ENCODE measurements around the gene PACRG.

Gene PACRG

DNA sequence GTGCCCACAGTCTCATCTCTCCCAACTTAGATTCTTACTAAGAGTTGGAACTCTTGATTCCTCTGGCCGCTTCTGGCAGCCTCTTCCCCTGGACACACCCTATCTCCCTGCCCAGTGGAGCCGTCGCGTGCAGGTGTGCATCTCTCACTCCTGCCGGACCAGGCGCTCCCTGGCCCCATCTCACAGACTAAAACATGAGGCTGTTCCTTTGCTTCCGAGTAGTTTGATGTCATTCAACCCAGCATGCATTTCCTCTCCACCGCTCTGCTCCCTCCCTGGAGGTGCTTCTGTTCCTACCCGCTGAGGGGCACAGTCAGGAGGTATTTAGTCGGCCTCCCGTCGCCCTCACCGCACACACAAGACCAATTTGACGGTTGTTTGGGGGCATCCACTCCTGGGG is 458.8 kb downstream of the PACRG start:
- TF ChIP-seq EP300 (IDR thresholded peaks at IDR 0.05; ENCODE audit: borderline replicate concordance) (no peak), RAD21 (IDR thresholded peaks at IDR 0.05; ENCODE audit: low read depth) (no peak), TCF12 (IDR thresholded peaks at IDR 0.05; ENCODE audit: low read depth) (no peak), TAF1 (IDR thresholded peaks at IDR 0.05; ENCODE audit: low read depth) (no peak), CREB1 (IDR thresholded peaks at IDR 0.05; ENCODE audit: low read depth) (no peak), ZBTB7A (IDR thresholded peaks at IDR 0.05; ENCODE audit: low read depth) (no peak), NFIC (IDR thresholded peaks at IDR 0.05) (no peak), TEAD4 (IDR thresholded peaks at IDR 0.05) (no peak), EGR1 (IDR thresholded peaks at IDR 0.05) (no peak), YY1 (IDR thresholded peaks at IDR 0.05; ENCODE audit: low read depth) (no peak)
- TF ChIP-seq, protein P1, sequence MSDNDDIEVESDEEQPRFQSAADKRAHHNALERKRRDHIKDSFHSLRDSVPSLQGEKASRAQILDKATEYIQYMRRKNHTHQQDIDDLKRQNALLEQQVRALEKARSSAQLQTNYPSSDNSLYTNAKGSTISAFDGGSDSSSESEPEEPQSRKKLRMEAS (IDR thresholded peaks at IDR 0.05) = no peak
- TF ChIP-seq, protein P2, sequence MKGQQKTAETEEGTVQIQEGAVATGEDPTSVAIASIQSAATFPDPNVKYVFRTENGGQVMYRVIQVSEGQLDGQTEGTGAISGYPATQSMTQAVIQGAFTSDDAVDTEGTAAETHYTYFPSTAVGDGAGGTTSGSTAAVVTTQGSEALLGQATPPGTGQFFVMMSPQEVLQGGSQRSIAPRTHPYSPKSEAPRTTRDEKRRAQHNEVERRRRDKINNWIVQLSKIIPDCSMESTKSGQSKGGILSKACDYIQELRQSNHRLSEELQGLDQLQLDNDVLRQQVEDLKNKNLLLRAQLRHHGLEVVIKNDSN (IDR thresholded peaks at IDR 0.05) = no peak

DNA sequence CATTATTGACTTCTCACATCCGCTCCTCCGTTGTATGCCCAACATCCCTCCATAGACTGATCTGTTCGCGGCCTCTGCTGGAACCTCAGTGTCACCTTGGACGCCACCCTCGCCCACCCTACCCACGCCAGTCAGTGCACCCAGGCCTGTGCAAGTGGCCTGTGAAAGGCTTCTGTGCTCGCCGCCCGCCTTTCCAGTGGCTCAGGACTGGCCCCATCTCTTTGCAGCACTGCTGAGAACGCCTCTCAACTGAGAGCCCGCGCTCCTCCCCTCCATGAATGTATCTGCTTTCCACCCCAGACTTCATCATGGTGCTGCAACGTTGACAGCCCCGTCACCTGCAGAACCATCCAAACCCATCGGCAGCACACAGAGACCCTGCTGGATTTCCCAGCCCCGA is 459.4 kb downstream of the PACRG start:
- TF ChIP-seq CEBPB (IDR thresholded peaks at IDR 0.05) (no peak), FOXM1 (IDR thresholded peaks at IDR 0.05; ENCODE audit: borderline replicate concordance, low read depth) (no peak), TAF1 (IDR thresholded peaks at IDR 0.05; ENCODE audit: low read depth) (no peak), NFIC (IDR thresholded peaks at IDR 0.05) (no peak), EP300 (IDR thresholded peaks at IDR 0.05; ENCODE audit: borderline replicate concordance) (no peak), ZBTB7A (IDR thresholded peaks at IDR 0.05; ENCODE audit: low read depth) (no peak), RAD21 (IDR thresholded peaks at IDR 0.05; ENCODE audit: low read depth) (no peak), CREB1 (IDR thresholded peaks at IDR 0.05; ENCODE audit: low read depth) (no peak), EGR1 (IDR thresholded peaks at IDR 0.05) (no peak), YY1 (IDR thresholded peaks at IDR 0.05; ENCODE audit: low read depth) (no peak)
- TF ChIP-seq, protein P3, sequence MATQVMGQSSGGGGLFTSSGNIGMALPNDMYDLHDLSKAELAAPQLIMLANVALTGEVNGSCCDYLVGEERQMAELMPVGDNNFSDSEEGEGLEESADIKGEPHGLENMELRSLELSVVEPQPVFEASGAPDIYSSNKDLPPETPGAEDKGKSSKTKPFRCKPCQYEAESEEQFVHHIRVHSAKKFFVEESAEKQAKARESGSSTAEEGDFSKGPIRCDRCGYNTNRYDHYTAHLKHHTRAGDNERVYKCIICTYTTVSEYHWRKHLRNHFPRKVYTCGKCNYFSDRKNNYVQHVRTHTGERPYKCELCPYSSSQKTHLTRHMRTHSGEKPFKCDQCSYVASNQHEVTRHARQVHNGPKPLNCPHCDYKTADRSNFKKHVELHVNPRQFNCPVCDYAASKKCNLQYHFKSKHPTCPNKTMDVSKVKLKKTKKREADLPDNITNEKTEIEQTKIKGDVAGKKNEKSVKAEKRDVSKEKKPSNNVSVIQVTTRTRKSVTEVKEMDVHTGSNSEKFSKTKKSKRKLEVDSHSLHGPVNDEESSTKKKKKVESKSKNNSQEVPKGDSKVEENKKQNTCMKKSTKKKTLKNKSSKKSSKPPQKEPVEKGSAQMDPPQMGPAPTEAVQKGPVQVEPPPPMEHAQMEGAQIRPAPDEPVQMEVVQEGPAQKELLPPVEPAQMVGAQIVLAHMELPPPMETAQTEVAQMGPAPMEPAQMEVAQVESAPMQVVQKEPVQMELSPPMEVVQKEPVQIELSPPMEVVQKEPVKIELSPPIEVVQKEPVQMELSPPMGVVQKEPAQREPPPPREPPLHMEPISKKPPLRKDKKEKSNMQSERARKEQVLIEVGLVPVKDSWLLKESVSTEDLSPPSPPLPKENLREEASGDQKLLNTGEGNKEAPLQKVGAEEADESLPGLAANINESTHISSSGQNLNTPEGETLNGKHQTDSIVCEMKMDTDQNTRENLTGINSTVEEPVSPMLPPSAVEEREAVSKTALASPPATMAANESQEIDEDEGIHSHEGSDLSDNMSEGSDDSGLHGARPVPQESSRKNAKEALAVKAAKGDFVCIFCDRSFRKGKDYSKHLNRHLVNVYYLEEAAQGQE (IDR thresholded peaks at IDR 0.05; ENCODE audit: low read depth) = no peak
- TF ChIP-seq, protein P1 (IDR thresholded peaks at IDR 0.05) = no peak
- TF ChIP-seq, protein P2 (IDR thresholded peaks at IDR 0.05) = no peak

DNA sequence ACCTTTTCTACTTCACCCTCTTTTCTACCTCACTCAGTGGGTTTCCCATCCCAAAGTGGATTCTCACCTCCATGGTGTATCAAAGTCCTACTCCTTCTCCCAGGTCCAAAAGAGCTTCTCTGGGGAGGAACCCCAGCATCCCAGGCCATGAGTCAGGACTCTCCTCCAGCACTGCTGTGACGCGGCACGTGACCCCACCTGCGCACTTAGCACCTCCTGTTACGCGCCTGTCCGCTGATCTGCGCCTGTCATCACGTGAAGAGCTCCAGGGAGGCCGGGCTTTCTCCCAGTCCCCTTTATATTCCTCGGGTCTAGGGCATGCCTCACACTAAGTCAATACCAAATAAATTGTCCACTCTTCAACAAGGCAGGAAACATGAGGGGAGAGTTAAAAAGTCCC is 459.8 kb downstream of the PACRG start:
- TF ChIP-seq, protein P2 (IDR thresholded peaks at IDR 0.05) = no peak

DNA sequence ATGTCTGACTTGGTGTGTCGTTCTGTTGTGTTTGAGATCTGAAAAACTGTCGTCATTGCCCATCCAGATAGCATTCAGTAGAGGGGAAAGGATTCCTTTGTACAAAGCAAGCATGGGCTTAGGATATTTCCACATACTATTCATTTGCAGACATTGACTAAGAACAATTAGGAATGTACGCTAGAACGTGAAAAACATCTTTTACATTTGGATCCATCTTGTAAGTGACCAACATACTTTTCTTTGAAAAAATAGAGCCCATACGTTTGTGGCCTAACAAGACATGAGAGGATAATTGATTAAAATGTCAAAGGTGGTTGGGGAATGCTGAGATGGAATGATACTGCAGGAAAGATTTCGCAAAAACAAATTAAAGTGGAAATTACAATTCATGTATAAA is 461.0 kb downstream of the PACRG start:
- TF ChIP-seq, protein P3 (IDR thresholded peaks at IDR 0.05; ENCODE audit: low read depth) = no peak
- TF ChIP-seq RAD21 (IDR thresholded peaks at IDR 0.05; ENCODE audit: low read depth) (no peak), ZBTB7A (IDR thresholded peaks at IDR 0.05; ENCODE audit: low read depth) (no peak), CREB1 (IDR thresholded peaks at IDR 0.05; ENCODE audit: low read depth) (no peak)

DNA sequence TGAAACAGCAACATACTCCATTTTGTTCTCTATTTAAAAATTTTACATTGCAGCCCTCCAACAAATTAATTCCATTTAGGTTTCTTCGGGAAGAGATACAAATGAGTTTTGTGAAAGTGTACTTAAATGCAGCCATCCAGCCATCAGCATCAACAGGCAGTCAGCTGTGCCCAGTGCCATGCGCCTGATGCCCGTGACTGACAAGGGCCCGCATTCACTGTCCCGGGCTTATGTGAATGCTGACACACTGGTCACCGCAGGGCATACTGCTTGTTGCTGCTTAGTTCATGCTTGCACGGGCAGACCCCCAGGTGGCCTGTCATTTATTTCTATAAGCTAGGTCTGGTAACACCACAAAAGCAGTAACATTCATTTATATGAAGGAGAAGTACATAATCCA is 461.8 kb downstream of the PACRG start:
- TF ChIP-seq, protein P1 (IDR thresholded peaks at IDR 0.05) = no peak
- TF ChIP-seq YY1 (IDR thresholded peaks at IDR 0.05; ENCODE audit: low read depth) = no peak
- TF ChIP-seq CEBPB (IDR thresholded peaks at IDR 0.05) = no peak
- TF ChIP-seq ZBTB7A (IDR thresholded peaks at IDR 0.05; ENCODE audit: low read depth) = no peak
- no peak for TF ChIP-seq RAD21 (IDR thresholded peaks at IDR 0.05; ENCODE audit: low read depth)
- no peak for TF ChIP-seq CREB1 (IDR thresholded peaks at IDR 0.05; ENCODE audit: low read depth)
- TF ChIP-seq, protein P3 (IDR thresholded peaks at IDR 0.05; ENCODE audit: low read depth) = no peak
- TF ChIP-seq TCF12 (IDR thresholded peaks at IDR 0.05; ENCODE audit: low read depth) = no peak
- no peak for TF ChIP-seq TAF1 (IDR thresholded peaks at IDR 0.05; ENCODE audit: low read depth)
- no peak for TF ChIP-seq FOXM1 (IDR thresholded peaks at IDR 0.05; ENCODE audit: borderline replicate concordance, low read depth)
- no peak for TF ChIP-seq EP300 (IDR thresholded peaks at IDR 0.05; ENCODE audit: borderline replicate concordance)
- no peak for TF ChIP-seq NFIC (IDR thresholded peaks at IDR 0.05)
- TF ChIP-seq, protein P2 (IDR thresholded peaks at IDR 0.05) = no peak
- TF ChIP-seq TEAD4 (IDR thresholded peaks at IDR 0.05) = no peak
- no peak for TF ChIP-seq EGR1 (IDR thresholded peaks at IDR 0.05)

Measured in Ishikawa (cell line).